NCI-H2196 (cell line): ENCODE data around the gene PLVAP.

Source experiments
- DNase-seq: peaks from one replicate; lab custom pipeline; 2025; ENCODE audit not compliant: unreplicated experiment; lab: John Stamatoyannopoulos, UW

The PLVAP gene

GRCh38 chr19:17304386-17305215 is 72.5 kb downstream of the PLVAP start:
- no peak for DNase-seq

- peak; percentile 26 for DNase-seq
These were observed 73.2 kb downstream of the PLVAP start for GRCh38 chr19:17303940-17304267.

- peak; percentile 98 for DNase-seq
These were observed 73.8 kb downstream of the PLVAP start, which contains the start of gene ABHD8 for GRCh38 chr19:17303167-17303939. Gene ABHD8, minus strand, starts transcription at chr19:17303425. Its CDS starts 1,809 bp downstream, at chr19:17301616.

GRCh38 chr19:17302391-17303166 is 74.6 kb downstream of the PLVAP start:
- DNase-seq: no peak
